HG03095 (cell line): ENCODE results near the gene PTPN2.
"Not testable (repeated sequence)": the region's sequence is repeated elsewhere in the genome, so short reads cannot be mapped to it uniquely, and the experiment has no call there.

Source experiments
- ATAC-seq: cut with Tn5 transposase; IDR thresholded peaks from one replicate; pipeline ENCODE4 v1.9.1; 2021; ENCODE audit warnings: moderate library complexity; ENCODE audit not compliant: unreplicated experiment

PTPN2 gene

GRCh38 chr18:12776821-12777471, 107.1 kb downstream of the PTPN2 start:
- no peak for ATAC-seq

- not testable (repeated sequence) for ATAC-seq
Observed at GRCh38 chr18:12776415-12776814, 107.6 kb downstream of the PTPN2 start.

- ATAC-seq = no peak
Observed at GRCh38 chr18:12774982-12775381, 109.1 kb downstream of the PTPN2 start.

GRCh38 chr18:12773369-12773768, 110.7 kb downstream of the PTPN2 start:
- no peak for ATAC-seq

GRCh38 chr18:12772111-12772510, 111.9 kb downstream of the PTPN2 start:
- no peak for ATAC-seq

GRCh38 chr18:12770469-12771219, 113.4 kb downstream of the PTPN2 start:
- ATAC-seq = no peak

- no peak for ATAC-seq
Observed at GRCh38 chr18:12769644-12770440, 114.2 kb downstream of the PTPN2 start.

- ATAC-seq = no peak
Observed at GRCh38 chr18:12769136-12769535, 114.9 kb downstream of the PTPN2 start.

- no peak for ATAC-seq
Observed at GRCh38 chr18:12768625-12769024, 115.4 kb downstream of the PTPN2 start.

GRCh38 chr18:12767580-12768155, 116.4 kb downstream of the PTPN2 start:
- no peak for ATAC-seq

- ATAC-seq = no peak
Observed at GRCh38 chr18:12766986-12767433, 117.0 kb downstream of the PTPN2 start.

GRCh38 chr18:12765586-12765985, 118.5 kb downstream of the PTPN2 start:
- ATAC-seq = no peak

- no peak for ATAC-seq
Observed at GRCh38 chr18:12765126-12765525, 118.9 kb downstream of the PTPN2 start.

GRCh38 chr18:12758566-12758965, 125.5 kb downstream of the PTPN2 start:
- ATAC-seq = not testable (repeated sequence)

- not testable (repeated sequence) for ATAC-seq
Observed at GRCh38 chr18:12756619-12757239, 127.3 kb downstream of the PTPN2 start.

GRCh38 chr18:12755606-12756005, 128.4 kb downstream of the PTPN2 start:
- ATAC-seq = not testable (repeated sequence)

- no peak for ATAC-seq
Observed at GRCh38 chr18:12754511-12754910, 129.5 kb downstream of the PTPN2 start.

- no peak for ATAC-seq
Observed at GRCh38 chr18:12751891-12752290, 132.1 kb downstream of the PTPN2 start.

- no peak for ATAC-seq
Observed at GRCh38 chr18:12751503-12751884, 132.5 kb downstream of the PTPN2 start.

GRCh38 chr18:12750715-12751502, 133.1 kb downstream of the PTPN2 start:
- no peak for ATAC-seq
